NOMO-1 treated with DMSO at 0.1 percent for 48 hours (cell line): ENCODE data around the gene PCBP3.
"Not testable (repeated sequence)": the region's sequence is repeated elsewhere in the genome, so short reads cannot be mapped to it uniquely, and the experiment has no call there.

Experiments
- DNase-seq: peaks from one replicate; lab custom pipeline; 2025; ENCODE audit not compliant: unreplicated experiment; lab: John Stamatoyannopoulos, UW

Gene PCBP3

DNA sequence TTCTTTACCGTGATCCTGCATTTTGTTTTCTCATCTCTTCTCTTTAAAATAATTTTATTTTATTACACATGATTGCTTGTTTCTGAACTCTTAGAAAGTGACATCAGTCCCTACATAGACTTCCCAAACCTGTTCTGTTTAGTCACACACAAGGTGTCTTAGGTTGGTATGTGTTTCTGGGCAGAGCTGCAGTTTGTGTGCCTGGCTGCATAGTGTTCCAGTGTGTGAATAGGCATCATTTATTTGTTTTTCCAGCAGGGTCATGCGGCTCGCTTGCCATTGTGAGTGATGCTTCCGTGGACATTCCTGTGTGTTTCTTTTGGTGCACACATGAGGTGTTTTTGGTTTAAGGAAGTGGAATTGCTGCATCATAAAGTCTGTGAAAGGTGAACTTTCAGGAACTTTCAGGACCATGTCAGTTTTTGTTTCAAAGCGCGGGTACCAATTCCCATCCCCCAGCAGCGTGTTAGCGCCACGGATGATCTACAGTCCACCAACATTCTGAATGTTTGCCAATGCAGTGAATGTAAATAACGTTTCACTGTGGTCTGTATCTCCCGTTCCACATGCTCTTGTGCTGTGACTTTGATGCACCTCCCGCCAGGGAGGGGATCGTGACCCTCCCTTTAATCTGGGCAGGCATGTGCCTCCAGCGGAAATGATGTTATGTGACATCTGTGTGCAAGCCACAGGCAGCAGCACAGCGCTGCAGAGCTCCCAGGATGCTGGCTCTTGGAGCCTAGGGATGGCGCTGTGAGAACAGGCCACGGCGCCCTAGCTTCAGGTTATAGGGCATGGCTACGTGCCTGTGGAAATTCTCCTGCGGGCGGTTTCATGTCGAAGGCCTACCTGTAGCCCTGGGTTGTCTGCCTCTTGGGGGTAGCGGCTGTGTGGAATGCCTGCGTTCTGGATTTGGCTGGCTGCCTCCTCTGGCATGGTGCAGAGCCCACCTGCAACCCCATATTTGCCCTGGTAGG lies 193.5 kb downstream of the PCBP3 start:
- DNase-seq: no peak

- DNase-seq: no peak
These were observed 194.4 kb downstream of the PCBP3 start for GRCh38 chr21:45837936-45838335.

- no peak for DNase-seq
These were observed 195.1 kb downstream of the PCBP3 start for GRCh38 chr21:45838634-45839033.

DNA sequence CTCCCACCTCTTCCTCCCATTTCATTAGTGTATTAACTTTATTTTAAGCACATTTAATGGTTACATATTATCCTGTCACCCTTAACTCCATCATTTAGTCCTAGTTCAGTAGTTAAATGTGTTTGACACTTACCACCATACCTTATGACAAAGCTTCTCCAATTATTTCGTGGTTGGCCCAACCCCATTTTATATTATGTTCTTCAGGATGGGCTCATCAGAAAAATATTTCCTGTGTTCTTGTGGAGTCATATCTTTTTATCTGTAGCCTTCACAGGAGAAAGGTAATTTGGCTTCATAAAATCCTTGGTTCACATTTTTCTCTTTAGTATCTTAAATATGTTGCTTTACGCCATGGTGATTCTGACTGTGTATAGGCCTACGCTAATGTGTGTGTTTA lies 195.7 kb downstream of the PCBP3 start:
- DNase-seq: no peak

- no peak for DNase-seq
These were observed 197.5 kb downstream of the PCBP3 start for GRCh38 chr21:45841033-45841432.

- no peak for DNase-seq
These were observed 199.9 kb downstream of the PCBP3 start for GRCh38 chr21:45843426-45843825.

GRCh38 chr21:45844181-45844580 lies 200.7 kb downstream of the PCBP3 start:
- no peak for DNase-seq

DNA sequence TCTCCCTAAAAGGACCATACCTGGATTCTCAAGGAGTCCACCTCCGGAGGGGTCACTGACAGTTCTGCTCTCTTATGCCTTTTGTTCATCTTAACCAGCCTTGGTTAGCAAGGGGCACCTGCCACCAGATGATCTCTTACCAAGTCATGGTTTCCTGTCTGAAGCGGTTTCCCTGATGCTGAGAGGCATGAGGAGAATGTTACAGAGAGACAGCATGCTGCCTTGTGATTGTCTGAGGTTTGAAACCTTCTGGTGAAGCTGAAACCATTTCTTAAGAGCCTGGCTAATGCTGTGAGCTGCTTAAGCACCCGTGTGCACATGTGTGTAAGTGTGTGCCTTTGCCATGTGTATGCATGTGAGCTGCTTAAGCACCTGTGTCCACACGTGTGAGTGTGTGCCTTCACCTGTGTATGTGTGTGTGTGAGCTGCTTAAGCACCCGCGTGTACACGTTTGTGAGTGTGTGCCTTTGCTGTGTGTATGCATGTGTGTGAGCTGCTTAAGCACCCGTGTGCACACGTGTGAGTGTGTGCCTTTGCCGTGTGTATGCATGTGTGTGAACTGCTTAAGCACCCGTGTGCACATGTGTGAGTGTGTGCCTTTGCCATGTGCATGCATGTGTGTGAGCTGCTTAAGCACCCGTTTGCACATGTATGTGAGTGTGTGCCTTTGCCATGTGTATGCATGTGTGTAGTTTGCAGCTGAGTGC lies 201.7 kb downstream of the PCBP3 start:
- no peak for DNase-seq

DNA sequence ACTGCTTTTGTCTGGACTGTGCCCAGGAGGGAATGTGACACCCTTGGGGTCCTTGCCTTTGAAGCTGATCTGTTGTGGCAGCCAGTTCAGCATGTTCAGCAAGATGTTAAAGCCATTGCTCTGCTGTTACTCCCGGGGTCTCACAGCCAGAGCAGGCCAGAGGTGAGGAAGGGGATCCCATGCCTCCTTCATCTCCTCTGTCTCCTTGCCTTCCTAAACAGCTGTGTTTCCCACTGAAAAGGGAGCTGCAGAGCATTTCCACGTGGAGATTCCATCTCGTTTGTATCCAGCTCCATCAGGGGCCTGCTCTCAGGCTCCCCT lies 202.2 kb downstream of the PCBP3 start:
- no peak for DNase-seq

- DNase-seq: no peak
These were observed 203.0 kb downstream of the PCBP3 start for GRCh38 chr21:45846373-45847160.

DNA sequence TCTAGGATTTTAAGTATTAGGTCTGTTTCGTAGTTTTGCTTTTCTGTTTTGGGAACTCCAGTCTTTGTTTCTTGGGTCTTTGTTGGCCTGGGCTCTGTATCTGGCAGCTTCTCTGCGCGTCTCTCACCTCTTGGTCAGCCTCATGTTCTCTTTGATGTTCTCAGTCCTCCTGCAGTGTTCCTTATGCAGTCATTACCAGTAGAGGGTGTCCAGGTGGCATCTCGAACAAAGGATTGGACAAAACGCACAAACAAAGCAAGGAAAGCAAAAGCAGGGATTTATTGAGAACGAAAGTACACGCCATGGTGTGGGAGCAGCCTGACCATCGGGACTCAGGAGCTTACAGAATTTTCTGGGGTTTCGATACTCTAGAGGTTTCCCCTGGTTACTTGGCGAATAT lies 204.3 kb downstream of the PCBP3 start:
- no peak for DNase-seq

DNA sequence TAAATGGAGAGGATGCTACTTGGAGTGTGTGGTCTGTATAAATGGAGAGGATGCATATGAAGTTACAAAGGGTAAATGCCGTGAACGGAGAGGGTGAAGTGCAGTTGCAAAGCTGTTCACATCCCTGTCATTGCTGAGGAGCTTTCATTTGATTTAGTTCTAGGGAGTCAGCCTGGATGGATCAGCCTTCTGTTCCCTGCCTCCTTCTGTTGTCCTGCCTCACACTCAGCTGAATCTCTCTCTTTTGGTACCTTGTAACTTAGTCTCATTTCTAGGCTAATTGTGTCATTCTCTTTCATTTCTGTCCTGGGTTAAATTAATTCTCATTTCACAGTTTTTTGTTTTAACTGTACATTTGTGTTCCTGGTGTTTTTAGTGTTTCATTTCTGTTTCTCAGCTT lies 204.8 kb downstream of the PCBP3 start:
- DNase-seq: no peak

GRCh38 chr21:45848805-45849204 lies 205.3 kb downstream of the PCBP3 start:
- DNase-seq: no peak

GRCh38 chr21:45849651-45850050 lies 206.1 kb downstream of the PCBP3 start:
- DNase-seq: no peak

DNA sequence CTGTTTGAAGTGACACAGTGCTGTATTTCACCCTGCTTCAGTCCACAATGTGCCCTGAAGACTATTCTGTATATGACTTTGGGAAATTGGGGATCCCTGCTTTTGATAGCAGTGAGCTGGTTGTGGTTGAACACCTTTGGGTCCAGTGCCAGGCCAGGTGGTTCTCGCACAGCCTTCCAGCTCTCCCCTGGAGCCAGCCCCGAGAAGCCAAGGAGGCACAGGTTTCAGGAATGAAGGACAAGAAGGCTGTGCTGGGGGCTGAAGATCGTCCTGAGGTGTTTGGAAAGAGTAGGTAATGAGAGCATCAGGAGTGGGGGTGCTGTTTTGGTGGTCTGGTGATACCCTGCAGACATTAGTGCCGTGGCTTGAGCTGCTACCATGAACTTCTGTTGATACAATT lies 206.7 kb downstream of the PCBP3 start:
- no peak for DNase-seq

- not testable (repeated sequence) for DNase-seq
These were observed 208.9 kb downstream of the PCBP3 start for GRCh38 chr21:45852386-45852785.

DNA sequence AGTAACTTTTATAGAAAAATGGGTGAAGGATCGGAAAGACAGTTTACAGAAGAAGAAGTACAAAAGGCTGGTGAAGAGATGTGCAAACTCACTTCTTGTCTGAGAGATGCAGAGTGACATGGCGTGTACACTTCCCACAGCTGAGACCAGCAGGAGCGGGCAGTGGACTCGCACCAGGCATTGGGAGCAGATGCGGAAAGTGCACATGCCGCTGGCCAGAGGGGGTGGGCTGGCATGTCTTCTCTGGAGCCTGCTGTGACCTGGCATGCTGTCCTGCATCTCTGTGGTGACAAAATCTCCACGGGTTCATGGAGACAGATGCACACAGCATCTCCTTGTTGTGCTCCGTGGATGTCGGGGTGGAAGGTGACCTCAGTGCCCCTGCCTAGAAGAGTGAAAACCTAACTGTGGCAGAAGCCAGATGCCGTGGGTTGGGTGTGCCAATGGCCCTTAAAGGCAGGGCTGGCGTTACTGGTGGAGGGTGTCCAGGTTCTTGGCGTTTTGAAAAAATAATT lies 209.4 kb downstream of the PCBP3 start:
- DNase-seq: no peak

DNA sequence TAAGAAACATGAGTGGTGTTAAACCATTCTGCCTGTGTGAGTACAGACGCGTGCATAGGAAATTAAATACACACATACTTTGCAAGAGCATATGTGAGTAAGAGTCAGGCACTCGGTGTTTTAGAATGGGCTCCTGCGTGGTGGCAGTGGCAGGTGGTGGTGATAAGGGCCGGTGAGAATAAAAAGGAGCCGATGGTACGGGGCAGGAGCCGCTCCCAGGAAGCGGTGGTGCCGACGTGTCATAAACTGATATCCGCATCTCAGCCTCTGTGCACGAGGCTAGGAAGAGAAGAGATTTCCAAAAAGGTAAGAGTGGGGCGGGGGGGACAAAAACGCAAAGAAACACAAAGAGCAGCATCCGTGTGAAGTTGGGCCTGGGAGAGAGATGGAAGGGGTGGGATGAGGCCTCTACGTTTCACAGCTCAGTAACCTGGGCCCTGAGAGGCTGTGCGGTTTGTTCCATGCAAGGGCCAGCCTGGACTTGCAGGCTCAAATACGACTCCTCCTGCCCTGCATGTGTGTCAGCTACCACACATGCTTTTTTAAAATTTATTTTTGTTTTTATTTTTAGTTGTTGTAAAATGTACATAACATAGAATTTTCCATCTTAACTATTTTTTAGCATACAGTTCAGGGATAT lies 210.3 kb downstream of the PCBP3 start:
- no peak for DNase-seq

DNA sequence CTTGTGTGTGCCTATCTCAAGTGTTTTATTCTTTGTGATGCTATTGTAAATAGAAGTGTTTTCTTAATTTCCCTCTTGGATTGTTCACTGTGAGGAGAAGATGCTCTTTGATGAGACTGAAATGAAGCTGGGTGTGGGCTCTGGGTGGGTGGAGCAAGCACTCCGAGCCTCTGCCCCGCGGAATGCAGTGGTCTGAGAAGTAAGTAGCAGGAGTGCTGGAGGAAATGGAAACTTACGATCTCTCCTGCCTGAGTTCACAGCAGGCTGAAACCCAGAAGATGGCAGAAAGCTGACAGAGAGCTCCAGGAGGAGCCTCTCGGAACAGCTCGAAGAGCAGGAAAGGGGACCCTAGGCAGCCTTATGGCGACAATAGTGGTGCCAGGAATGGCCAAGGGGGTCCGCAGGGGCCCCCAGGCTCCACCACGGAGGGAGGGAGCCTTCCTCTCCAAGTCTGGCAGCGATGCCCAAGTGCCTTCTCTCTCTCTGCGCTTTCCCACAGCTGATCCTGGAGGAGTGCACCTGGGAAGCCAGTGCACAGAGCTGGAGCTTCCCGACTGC lies 211.2 kb downstream of the PCBP3 start:
- no peak for DNase-seq

GRCh38 chr21:45855248-45855811 lies 211.8 kb downstream of the PCBP3 start:
- DNase-seq: no peak
